Measurements from ENCODE around the gene GTPBP2. TPM values are rescaled to one million over a fixed set of nuclear protein-coding genes. Genes with fewer than 3 reads are reported as not detected.
A peak's percentile ranks its signal among the peaks of the same experiment; 100 is the strongest.

GTPBP2 gene
- total RNA-seq, 1 experiment from 2014 or later = 44.2 TPM

- Histone ChIP-seq H3K4me3 (ENCODE audit: low read depth, low read length) (peak overlapping the region; percentile 78), H3K36me3 (ENCODE audit: control insufficient read depth, insufficient read depth, low read length) (peaks cover 1% of the 10 kb centered on the region; the same call in 1 of the 2 replicates), H3K4me1 (no peaks in the 10 kb centered on the region; the same call in 1 of the 2 replicates), H3K27me3 (replicated peaks; ENCODE audit: control insufficient read depth, insufficient read depth, low read length) (no peaks in the 10 kb centered on the region), H3K9me3 (no peaks in the 10 kb centered on the region)
- peak; percentile 59 to 66 for DNase-seq
- TF ChIP-seq CTCF (IDR thresholded peaks at IDR 0.05; ENCODE audit: insufficient read depth in 1 of 2, low read depth in 1 of 2, low read length in 1 of 2, severe bottlenecking in 1 of 2, unreplicated experiment in 1 of 2) = no peak
- peak overlapping the region; percentile 91 for H3K4me3 Mint-ChIP-seq (ENCODE audit: unreplicated experiment)
- intact Hi-C loops (cut with micrococcal nuclease; ENCODE audit: unreplicated experiment) = loop anchor here (2.0 kb wide), 1 partner anchor 52 kb away; the partner anchor contains the start of genes POLH and XPO5
- peaks cover 12% of the 10 kb centered on the region for H3K4me1 Mint-ChIP-seq (ENCODE audit: low read depth, unreplicated experiment)
- ChIA-PET CTCF (interaction anchor here (0.6 to 1.2 kb wide), 2 partner anchors 336 to 451 kb away, joined by 3 to 9 read pairs; no protein-coding TSS in a partner anchor), POLR2A (interaction anchor here (0.6 to 2.0 kb wide), 5 partner anchors 11 to 466 kb away, joined by 3 to 8 read pairs (median 5); no protein-coding TSS in a partner anchor)
- TSS peak; percentile 38 for BruUV-seq (replicated peaks)
- H3K27ac Mint-ChIP-seq (ENCODE audit: unreplicated experiment) = peak overlapping the region; percentile 99
- no peaks in the 10 kb centered on the region for H3K9me3 Mint-ChIP-seq (ENCODE audit: unreplicated experiment)
- no peaks in the 10 kb centered on the region for H3K27me3 Mint-ChIP-seq (ENCODE audit: insufficient read depth, unreplicated experiment)
- H3K36me3 Mint-ChIP-seq (ENCODE audit: insufficient read depth, unreplicated experiment) = peaks cover 22% of the 10 kb centered on the region
Observed at GRCh38 chr6:43628393-43629103, 516 bp downstream of the GTPBP2 start.

GRCh38 chr6:43627008-43627825, 1.8 kb downstream of the GTPBP2 start:
- H3K4me1 ChIP-seq = no peaks in the 10 kb centered on the region; the same call in 1 of the 2 replicates
- H3K9me3 ChIP-seq = no peaks in the 10 kb centered on the region
- no peaks in the 10 kb centered on the region for H3K27me3 Mint-ChIP-seq (ENCODE audit: insufficient read depth, unreplicated experiment)
- POLR2A ChIA-PET = interaction anchor here (0.6 kb wide), 1 partner anchor 56 kb away, joined by 3 read pairs; no protein-coding TSS in a partner anchor
- H3K9me3 Mint-ChIP-seq (ENCODE audit: unreplicated experiment) = no peaks in the 10 kb centered on the region
- TF ChIP-seq CTCF (IDR thresholded peaks at IDR 0.05; ENCODE audit: insufficient read depth in 1 of 2, low read depth in 1 of 2, low read length in 1 of 2, severe bottlenecking in 1 of 2, unreplicated experiment in 1 of 2) = no peak
- H3K36me3 Mint-ChIP-seq (ENCODE audit: insufficient read depth, unreplicated experiment) = peaks cover 28% of the 10 kb centered on the region
- H3K27ac Mint-ChIP-seq (ENCODE audit: unreplicated experiment) = peak overlapping the region; percentile 76
- peaks cover 1% of the 10 kb centered on the region; the same call in 1 of the 2 replicates for H3K36me3 ChIP-seq (ENCODE audit: control insufficient read depth, insufficient read depth, low read length)
- intact Hi-C loops (cut with micrococcal nuclease; ENCODE audit: unreplicated experiment) = no loop called here
- H3K27me3 ChIP-seq (replicated peaks; ENCODE audit: control insufficient read depth, insufficient read depth, low read length) = no peaks in the 10 kb centered on the region
- H3K4me1 Mint-ChIP-seq (ENCODE audit: low read depth, unreplicated experiment) = peaks cover 12% of the 10 kb centered on the region
- no TSS peak for BruUV-seq (replicated peaks)
- CTCF ChIA-PET = no interaction called here
- peak overlapping the region; percentile 54 for H3K4me3 Mint-ChIP-seq (ENCODE audit: unreplicated experiment)
- no peak for DNase-seq
- no peak overlapping the region for H3K4me3 ChIP-seq (ENCODE audit: low read depth, low read length)

GRCh38 chr6:43625393-43625992, 3.6 kb downstream of the GTPBP2 start:
- Mint-ChIP-seq H3K27me3 (ENCODE audit: insufficient read depth, unreplicated experiment) (no peaks in the 10 kb centered on the region), H3K4me3 (ENCODE audit: unreplicated experiment) (no peak overlapping the region), H3K27ac (ENCODE audit: unreplicated experiment) (no peak overlapping the region), H3K4me1 (ENCODE audit: low read depth, unreplicated experiment) (peaks cover 12% of the 10 kb centered on the region), H3K9me3 (ENCODE audit: unreplicated experiment) (no peaks in the 10 kb centered on the region), H3K36me3 (ENCODE audit: insufficient read depth, unreplicated experiment) (peaks cover 40% of the 10 kb centered on the region)
- intact Hi-C loops (cut with micrococcal nuclease; ENCODE audit: unreplicated experiment) = no loop called here
- no peaks in the 10 kb centered on the region for H3K27me3 ChIP-seq (replicated peaks; ENCODE audit: control insufficient read depth, insufficient read depth, low read length)
- CTCF ChIA-PET = interaction anchor here (0.5 kb wide), 1 partner anchor 96 kb away, joined by 3 read pairs; no protein-coding TSS in a partner anchor
- peaks cover 3% of the 10 kb centered on the region for H3K36me3 ChIP-seq (ENCODE audit: control insufficient read depth, insufficient read depth, low read length)
- H3K9me3 ChIP-seq = no peaks in the 10 kb centered on the region
- no peak for DNase-seq
- no peak for TF ChIP-seq CTCF (IDR thresholded peaks at IDR 0.05; ENCODE audit: insufficient read depth in 1 of 2, low read depth in 1 of 2, low read length in 1 of 2, severe bottlenecking in 1 of 2, unreplicated experiment in 1 of 2)
- H3K4me3 ChIP-seq (ENCODE audit: low read depth, low read length) = no peak overlapping the region
- POLR2A ChIA-PET = no interaction called here
- BruUV-seq (replicated peaks) = no TSS peak
- H3K4me1 ChIP-seq = no peaks in the 10 kb centered on the region
